Endothelial cell of umbilical vein (primary cell): ENCODE measurements around the gene WDR6. TPM values are rescaled to one million over a fixed set of nuclear protein-coding genes. Genes with fewer than 3 reads are reported as not detected.

Experiments
- BruUV-seq: library from RNA; stranded (reverse); fragments of 400-500 nt; replicated peaks from 2 replicates; lab custom pipeline; 2021; lab: Mats Ljungman, UMichigan
- CTCF ChIA-PET: fragments of 300-600, 350-600 bp; sonication (Branson Sonifier 250); formaldehyde crosslinking; loops from one replicate; lab custom pipeline; 2021; ENCODE audit warnings: antibody characterized with exemption, inconsistent platforms; lab: Charles Lee
- POLR2A ChIA-PET: fragments of 300-600, 350-600 bp; sonication (Branson Sonifier 250); formaldehyde crosslinking; loops from one replicate; lab custom pipeline; 2021; ENCODE audit warnings: antibody characterized with exemption, inconsistent platforms; lab: Charles Lee
- DNase-seq: peaks from one replicate; pipeline ENCODE4 v3.0.0-alpha.2; 2011; ENCODE audit warnings: low read depth, low spot score
- FAIRE-seq: peaks from 2 replicates; lab custom pipeline; 2011; peaks lifted over from hg19 to GRCh38; lab: Jason Lieb, UNC
- H2AFZ ChIP-seq: 2 replicates; pipeline ENCODE4 v1.6.0; 2012; ENCODE audit warnings: low read depth, low read length, control low read depth, inconsistent platforms
- H3K27ac ChIP-seq: 2 replicates; pipeline ENCODE4 v1.5.1; 2011; ENCODE audit warnings: low read depth, mild to moderate bottlenecking, control low read depth, low read length, moderate library complexity; ENCODE audit not compliant: insufficient read depth
- H3K27me3 ChIP-seq, 2 experiments: 2 replicates each; pipeline versions ENCODE4 v1.6.0 to v1.6.1; 2011; ENCODE audit warnings: low read length in 2 of 2, mixed read lengths in 1 of 2; ENCODE audit not compliant: control insufficient read depth in 2 of 2, insufficient read depth in 2 of 2
- H3K36me3 ChIP-seq, 2 experiments: 2 replicates in 1 of 2; 3 replicates in 1 of 2; pipeline ENCODE4 v1.5.1; 2011; ENCODE audit warnings: low read length in 2 of 2, mild to moderate bottlenecking in 1 of 2, moderate library complexity in 1 of 2; ENCODE audit not compliant: control insufficient read depth in 2 of 2, insufficient read depth in 2 of 2; ENCODE audit errors: extremely low read depth in 1 of 2
- H3K4me1 ChIP-seq: 3 replicates; pipeline ENCODE4 v1.5.1; 2011; ENCODE audit warnings: mild to moderate bottlenecking, low read length; ENCODE audit not compliant: control insufficient read depth, insufficient read depth; ENCODE audit errors: extremely low read depth
- H3K4me2 ChIP-seq: 2 replicates; pipeline ENCODE4 v1.6.1; 2011; ENCODE audit warnings: low read length, control low read depth, mixed read lengths; ENCODE audit not compliant: insufficient read depth
- H3K4me3 ChIP-seq, 3 experiments: fragments of 200-600 bp in 1 of 3; sonication (generic), shearing (Covaris generic) in 1 of 3; replicated peaks in 1 of 3; 2 replicates each; pipeline ENCODE4 v1.5.1; 2011 to 2016; ENCODE audit warnings: control low read depth in 3 of 3, low read length in 3 of 3, mild to moderate bottlenecking in 2 of 3, inconsistent platforms in 1 of 3, low read depth in 1 of 3, moderate library complexity in 1 of 3; ENCODE audit not compliant: insufficient read depth in 1 of 3
- H3K79me2 ChIP-seq: 2 replicates; pipeline ENCODE4 v1.6.0; 2012; ENCODE audit warnings: low read length, inconsistent platforms; ENCODE audit not compliant: control insufficient read depth, insufficient read depth
- H3K9ac ChIP-seq: replicated peaks from 2 replicates; pipeline ENCODE3; 2011; ENCODE audit warnings: low read length, control low read depth; ENCODE audit not compliant: insufficient read depth; ENCODE audit errors: extremely low read depth
- H3K9me1 ChIP-seq: replicated peaks from 3 replicates; pipeline ENCODE4 v1.6.0; 2011; ENCODE audit warnings: mild to moderate bottlenecking, low read length; ENCODE audit not compliant: control insufficient read depth, insufficient read depth; ENCODE audit errors: extremely low read depth
- H3K9me3 ChIP-seq: replicated peaks from 2 replicates; pipeline ENCODE4 v1.5.1; 2012; ENCODE audit warnings: low read length, inconsistent platforms; ENCODE audit not compliant: control insufficient read depth, insufficient read depth
- H4K20me1 ChIP-seq: replicated peaks from 2 replicates; pipeline ENCODE3; 2011; ENCODE audit warnings: mild to moderate bottlenecking, low read length; ENCODE audit not compliant: control insufficient read depth, insufficient read depth; ENCODE audit errors: extremely low read depth
- CTCF ChIP-seq, 2 donors: IDR thresholded peaks; 1 replicate in 1 of 2; 2 replicates in 1 of 2; pipeline ENCODE4 v1.5.1; 2011; ENCODE audit warnings: low read length in 2 of 2, mild to moderate bottlenecking in 2 of 2, moderate library complexity in 2 of 2, control low read depth in 1 of 2, inconsistent platforms in 1 of 2, low read depth in 1 of 2; ENCODE audit not compliant: insufficient read depth in 1 of 2; ENCODE audit errors: extremely low read depth in 1 of 2
- FOS ChIP-seq: IDR thresholded peaks from 2 replicates; pipeline ENCODE4 v1.6.1; 2011; ENCODE audit warnings: mild to moderate bottlenecking, low read length, moderate library complexity, borderline replicate concordance; ENCODE audit not compliant: insufficient read depth
- GATA2 ChIP-seq: IDR thresholded peaks from 2 replicates; pipeline ENCODE4 v1.7.0; 2011; ENCODE audit warnings: low read depth, mild to moderate bottlenecking, moderate library complexity, mixed read lengths, low read length; ENCODE audit not compliant: insufficient read length, insufficient read depth
- JUN ChIP-seq: IDR thresholded peaks from 2 replicates; pipeline ENCODE4 v1.6.1; 2011; ENCODE audit warnings: borderline replicate concordance, low read depth; ENCODE audit not compliant: insufficient read length, insufficient read depth
- MYC ChIP-seq: IDR thresholded peaks from one replicate; pipeline ENCODE4 v1.6.1; 2011; ENCODE audit warnings: mild to moderate bottlenecking, low read depth, low read length
- POLR2A ChIP-seq: IDR thresholded peaks from 2 replicates; pipeline ENCODE4 v1.6.1; 2012; ENCODE audit warnings: low read depth, mild to moderate bottlenecking, control low read depth, low read length
- POLR2AphosphoS5 ChIP-seq: IDR thresholded peaks from 2 replicates; pipeline ENCODE4 v1.6.1; 2012; ENCODE audit warnings: low read depth, mild to moderate bottlenecking, control low read depth, low read length, moderate library complexity; ENCODE audit not compliant: insufficient read depth
- dilution Hi-C: fragments of 300-500 bp; cut with MboI; formaldehyde crosslinking; loops from one replicate; pipeline ENCODE4 v1.15.0; 2019; ENCODE audit warnings: low sequenced_read_pairs; ENCODE audit not compliant: extremely low pct_ligation_motif_present
- intact Hi-C: fragments of 100-400 bp; cut with micrococcal nuclease; formaldehyde crosslinking; loops from one replicate; pipeline ENCODE4 v1.10.0; 2022
- polyA plus RNA-seq, 4 experiments: library from polyadenylated mRNA; depleted of rRNA in 3 of 4; stranded (reverse) in 3 of 4; unstranded in 1 of 4; fragments of >200 nt; gene quantifications; 2 replicates each; pipeline versions ENCODE4 v1.2.1 to v1.2.3, GENCODE V29; 2011 to 2012; ENCODE audit warnings: missing spikeins in 1 of 4
- total RNA-seq: library from RNA; stranded (reverse); gene quantifications from 2 replicates; pipeline ENCODE4 v1.2.3, GENCODE V29; 2021
- TF ChIP-seq, protein P1 (sequence below): IDR thresholded peaks from 2 replicates; pipeline ENCODE4 v1.6.1; 2011; ENCODE audit not compliant: insufficient read depth, insufficient read length

The WDR6 gene
- total and polyA plus RNA-seq, 2 donors (not counting 3 experiments of a cell fraction or from before 2014, with no cell fraction given), result 192 to 319 TPM

DNA sequence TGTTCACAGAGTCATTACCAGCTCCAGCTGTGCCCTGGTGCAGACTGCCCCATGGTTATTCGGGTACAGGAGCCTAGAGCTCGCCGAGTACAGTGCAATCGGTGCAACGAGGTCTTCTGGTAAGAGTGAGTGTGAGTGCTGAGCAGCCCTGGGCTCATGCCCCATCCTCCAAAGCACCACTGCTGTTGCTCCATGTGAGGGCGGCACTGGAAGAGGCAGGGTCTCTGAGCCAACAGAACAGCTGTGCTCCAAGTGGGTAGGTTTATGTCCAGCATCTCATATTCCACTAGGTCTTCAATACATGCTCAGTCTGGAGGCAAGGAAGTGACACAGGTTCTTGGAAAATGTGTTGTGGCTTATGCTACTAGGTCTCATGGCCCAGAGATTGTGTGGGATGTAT is 36.6 kb upstream of the WDR6 start:
- Histone ChIP-seq H3K4me1 (no peaks in the 10 kb centered on the region), H3K4me2 (no peak overlapping the region), H3K27ac (no peak overlapping the region), H4K20me1 (no peaks in the 10 kb centered on the region), H3K9me1 (no peaks in the 10 kb centered on the region), H3K4me3 (no peak overlapping the region), H3K9ac (no peak overlapping the region), H3K79me2 (no peaks in the 10 kb centered on the region), H2AFZ (no peak overlapping the region), H3K9me3 (no peaks in the 10 kb centered on the region), H3K36me3 (peaks cover 24 to 45% of the 10 kb centered on the region in 2 experiments), H3K27me3 (no peaks in the 10 kb centered on the region)
- no TSS peak for BruUV-seq
- DNase-seq, result no peak
- CTCF ChIA-PET, result no interaction called here
- dilution Hi-C loops (no loop called here), intact Hi-C loops (no loop called here)
- POLR2A ChIA-PET, result no interaction called here
- TF ChIP-seq FOS, result no peak
- TF ChIP-seq MYC, result no peak
- no peak for TF ChIP-seq GATA2
- no peak for TF ChIP-seq JUN
- TF ChIP-seq, protein P1, sequence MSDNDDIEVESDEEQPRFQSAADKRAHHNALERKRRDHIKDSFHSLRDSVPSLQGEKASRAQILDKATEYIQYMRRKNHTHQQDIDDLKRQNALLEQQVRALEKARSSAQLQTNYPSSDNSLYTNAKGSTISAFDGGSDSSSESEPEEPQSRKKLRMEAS, result no peak
- TF ChIP-seq POLR2A, result no peak
- no peak for TF ChIP-seq CTCF (IDR thresholded peaks at IDR 0.05; ENCODE audit: extremely low read depth in 1 of 2, insufficient read depth in 1 of 2, low read depth in 1 of 2, low read length in 2 of 2)
- no peak for TF ChIP-seq POLR2AphosphoS5
- FAIRE-seq, result no peak
